NCI-H2107 (cell line): ENCODE measurements around the gene ACAA2.
"Not testable (repeated sequence)": the region's sequence is repeated elsewhere in the genome, so short reads cannot be mapped to it uniquely, and the experiment has no call there.

ENCODE experiments used
- DNase-seq: peaks from one replicate; lab custom pipeline; 2025; lab: John Stamatoyannopoulos, UW

ACAA2 gene

GRCh38 chr18:49845629-49846360 lies 32.5 kb upstream of the ACAA2 start:
- no peak for DNase-seq

- DNase-seq = no peak
These were observed 31.6 kb upstream of the ACAA2 start for GRCh38 chr18:49844903-49845302.

GRCh38 chr18:49843778-49844625 lies 30.7 kb upstream of the ACAA2 start:
- DNase-seq = no peak

- DNase-seq = no peak
These were observed 29.8 kb upstream of the ACAA2 start for GRCh38 chr18:49843131-49843530.

GRCh38 chr18:49842656-49843055 lies 29.3 kb upstream of the ACAA2 start:
- no peak for DNase-seq

GRCh38 chr18:49841236-49842217 lies 28.2 kb upstream of the ACAA2 start:
- DNase-seq = peak; percentile 23

- DNase-seq = no peak
These were observed 25.7 kb upstream of the ACAA2 start for GRCh38 chr18:49839012-49839411.

GRCh38 chr18:49838381-49838780 lies 25.0 kb upstream of the ACAA2 start:
- DNase-seq = no peak

- no peak for DNase-seq
These were observed 24.6 kb upstream of the ACAA2 start for GRCh38 chr18:49837889-49838288.

GRCh38 chr18:49837316-49837835 lies 24.0 kb upstream of the ACAA2 start:
- DNase-seq = not testable (repeated sequence)

- DNase-seq = no peak
These were observed 22.1 kb upstream of the ACAA2 start for GRCh38 chr18:49835405-49835804.

GRCh38 chr18:49834258-49834657 lies 20.9 kb upstream of the ACAA2 start:
- DNase-seq = no peak

GRCh38 chr18:49833814-49834213 lies 20.5 kb upstream of the ACAA2 start:
- DNase-seq = no peak

GRCh38 chr18:49832221-49832647 lies 18.9 kb upstream of the ACAA2 start:
- no peak for DNase-seq

- no peak for DNase-seq
These were observed 14.7 kb upstream of the ACAA2 start for GRCh38 chr18:49827996-49828395.

- no peak for DNase-seq
These were observed 6.7 kb upstream of the ACAA2 start for GRCh38 chr18:49819823-49820671.

GRCh38 chr18:49819071-49819662 lies 5.8 kb upstream of the ACAA2 start:
- DNase-seq = no peak

- DNase-seq = no peak
These were observed 4.6 kb upstream of the ACAA2 start for GRCh38 chr18:49817947-49818346.

GRCh38 chr18:49815927-49816326 lies 2.6 kb upstream of the ACAA2 start:
- DNase-seq = no peak

- DNase-seq = peak; percentile 15
These were observed 790 bp upstream of the ACAA2 start for GRCh38 chr18:49814147-49814499.

- DNase-seq = no peak
These were observed 339 bp downstream of the ACAA2 start for GRCh38 chr18:49813069-49813318.
